ENCODE results near the gene C10orf88. TPM values are rescaled to one million over a fixed set of nuclear protein-coding genes. Genes with fewer than 3 reads are reported as not detected.
"Not testable (repeated sequence)": the region's sequence is repeated elsewhere in the genome, so short reads cannot be mapped to it uniquely, and the experiment has no call there.

C10orf88 gene
- total RNA-seq, 1 donor from 2014 or later, result 8.8 TPM

GRCh38 chr10:122957474-122957873 lies 3.4 kb upstream of the C10orf88 start:
- peak; percentile 7 for DNase-seq

DNA sequence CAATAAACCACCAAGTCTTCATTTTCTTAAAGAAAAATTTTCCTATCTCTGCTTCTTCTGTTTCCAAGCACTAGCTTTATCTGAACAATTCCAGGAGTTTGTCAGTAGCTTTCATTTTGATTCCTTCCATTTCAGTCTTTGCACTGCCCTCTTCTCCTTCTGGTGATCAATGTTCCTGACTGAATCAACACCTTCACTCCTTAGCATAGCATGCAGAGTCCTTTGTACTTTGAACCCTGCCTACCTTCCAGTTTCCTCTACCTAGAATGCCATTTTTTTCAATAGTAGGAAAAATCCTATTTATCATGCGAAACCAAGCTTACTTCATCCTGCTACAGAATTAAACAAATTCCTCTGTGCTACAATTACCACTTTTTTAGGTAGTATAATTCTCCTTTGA lies 1.9 kb upstream of the C10orf88 start:
- DNase-seq, result no peak

DNA sequence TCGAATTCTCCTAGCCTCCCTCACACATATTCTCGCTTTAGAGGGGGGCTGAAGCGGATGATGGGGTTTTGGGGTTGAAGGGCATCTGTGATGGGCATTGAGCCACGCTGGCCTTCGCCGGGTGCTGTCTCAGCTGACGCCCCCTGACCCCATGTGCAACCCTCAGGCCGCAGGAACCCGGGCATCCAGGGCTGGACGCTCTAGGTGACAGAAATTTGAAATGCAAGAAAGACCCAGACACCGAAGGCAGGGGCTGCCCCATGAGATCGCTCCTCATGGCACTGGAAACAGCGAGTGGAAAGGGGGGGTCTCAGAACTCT lies 664 bp upstream of the C10orf88 start:
- DNase-seq, result no peak

GRCh38 chr10:122949296-122949695 lies 4.7 kb downstream of the C10orf88 start:
- DNase-seq, result peak; percentile 2

DNA sequence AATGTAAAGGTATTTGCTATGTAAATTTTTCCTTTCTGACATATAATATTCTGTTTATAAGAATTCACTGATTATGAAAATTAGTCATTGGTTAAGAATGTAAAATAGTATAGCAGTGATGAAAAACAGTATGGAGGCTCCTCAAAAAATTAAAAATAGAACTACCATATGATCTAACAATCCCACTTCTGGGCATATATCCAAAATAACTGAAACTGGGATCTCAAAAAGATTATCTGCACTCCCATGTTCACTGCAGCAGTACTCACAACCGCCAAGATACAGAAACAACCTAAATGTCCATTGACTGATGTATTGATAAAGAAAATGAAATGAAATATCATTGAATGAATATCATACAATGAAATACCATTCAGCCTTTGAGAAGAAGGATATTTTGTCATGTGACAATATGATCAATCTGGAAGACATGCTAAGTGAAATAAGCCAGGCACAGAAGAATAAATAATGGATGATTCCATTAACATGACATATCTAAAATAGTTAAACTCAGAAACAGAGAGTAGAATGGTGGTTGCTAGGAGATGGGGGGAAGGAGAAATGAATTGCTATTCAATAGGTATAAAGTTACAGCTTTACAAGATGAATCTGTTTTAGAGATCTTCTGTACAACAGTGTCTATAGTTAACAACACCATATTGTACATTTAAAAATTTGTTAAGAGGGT lies 14.0 kb downstream of the C10orf88 start:
- DNase-seq, result peak; percentile 21

GRCh38 chr10:122939133-122939855 lies 14.7 kb downstream of the C10orf88 start:
- DNase-seq, result no peak

GRCh38 chr10:122931088-122931906 lies 22.7 kb downstream of the C10orf88 start:
- DNase-seq, result no peak

DNA sequence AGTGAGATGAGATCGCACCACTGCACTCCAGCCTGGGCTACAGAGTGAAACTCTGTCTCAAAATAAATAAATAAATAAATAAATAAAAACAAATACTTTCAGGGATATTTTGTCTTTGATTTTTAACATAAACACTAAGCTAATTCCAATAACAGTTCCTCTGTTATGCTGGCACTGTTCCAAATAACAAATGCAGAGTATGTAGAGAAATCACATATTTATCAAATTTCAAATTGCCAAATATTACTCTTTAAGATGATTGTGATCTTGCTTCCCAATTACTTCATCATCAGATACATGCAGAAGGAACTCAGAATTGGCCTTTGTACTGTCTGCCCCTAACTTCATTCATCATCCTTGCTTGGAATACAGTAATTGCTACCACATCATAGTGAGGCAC lies 23.9 kb downstream of the C10orf88 start:
- DNase-seq, result no peak

DNA sequence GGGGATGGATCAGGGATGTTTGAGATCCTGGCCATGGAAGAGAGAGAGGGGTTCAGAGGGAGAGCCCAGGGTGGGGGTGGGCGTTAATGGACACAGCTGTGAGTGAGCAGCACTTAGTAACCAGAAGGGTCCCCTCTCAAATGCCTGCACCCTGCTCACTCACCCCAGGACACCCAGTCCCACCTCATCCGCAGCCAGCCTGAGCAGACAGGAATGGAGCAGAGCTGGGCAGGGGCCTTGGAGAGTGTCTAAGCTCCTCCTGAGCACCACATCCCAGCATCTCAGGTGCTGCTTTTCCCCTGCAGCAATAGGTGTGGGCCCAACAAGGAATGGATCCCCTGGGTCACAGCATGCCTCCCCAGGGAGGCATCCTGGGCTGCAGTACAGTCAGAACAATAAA lies 38.3 kb downstream of the C10orf88 start:
- no peak for DNase-seq

DNA sequence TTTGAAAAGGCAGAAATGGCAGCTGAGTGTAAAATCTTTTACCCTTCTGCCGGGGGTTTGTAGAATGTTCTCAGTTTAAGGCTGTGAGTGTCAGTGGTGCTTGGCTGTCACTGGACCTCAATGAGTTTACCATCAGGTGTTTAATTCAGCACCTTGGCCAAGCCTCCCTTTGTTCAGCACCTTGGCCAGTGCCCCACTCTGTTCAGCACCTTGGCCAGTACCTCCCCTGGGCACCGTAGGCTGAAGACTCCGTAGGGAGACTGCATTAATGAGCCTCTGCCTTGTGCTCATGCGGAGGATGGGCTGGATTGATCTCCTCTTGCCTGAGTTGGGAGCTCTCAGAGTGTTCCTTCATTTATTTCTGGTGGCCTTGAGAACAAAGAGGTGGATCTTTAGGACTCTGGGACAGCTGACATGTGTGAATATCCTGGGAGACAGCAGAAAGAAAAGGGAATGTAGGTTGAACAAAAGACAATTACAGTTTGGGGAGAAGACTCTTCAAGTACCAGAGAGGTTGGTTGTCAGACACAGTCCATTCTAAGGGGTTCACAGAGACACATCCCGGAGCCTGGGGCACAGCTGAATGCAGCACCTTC lies 42.0 kb downstream of the C10orf88 start:
- DNase-seq, result peak; percentile 74

- no peak for DNase-seq
These were observed 43.7 kb downstream of the C10orf88 start, which contains the start of gene FAM24A for GRCh38 chr10:122910310-122910709. FAM24A (plus strand) TSS chr10:122910610; CDS start chr10:122911635, 1,025 bp downstream.

- DNase-seq, result not testable (repeated sequence)
These were observed 50.2 kb downstream of the C10orf88 start for GRCh38 chr10:122903861-122904260.

GRCh38 chr10:122894261-122894944 lies 59.6 kb downstream of the C10orf88 start:
- no peak for DNase-seq

GRCh38 chr10:122884166-122884565 lies 69.9 kb downstream of the C10orf88 start:
- DNase-seq, result no peak

GRCh38 chr10:122882766-122883165 lies 71.3 kb downstream of the C10orf88 start:
- DNase-seq, result peak; percentile 15

Other genes with a start within 250 kb of the C10orf88 start
- gene CUZD1, start 108.4 kb downstream of the C10orf88 start, total RNA-seq, result 0.34 and 0.51 TPM in 2 replicates
- gene FAM24B, start 74.6 kb downstream of the C10orf88 start, total RNA-seq, result 2.2 and 5.1 TPM in 2 replicates
- gene FAM24A, start 43.6 kb downstream of the C10orf88 start, total RNA-seq, result not detected in 2 replicates
- gene PSTK, start 26.2 kb upstream of the C10orf88 start, total RNA-seq, result 1.7 and 3.2 TPM in 2 replicates
- gene IKZF5, start 54.6 kb upstream of the C10orf88 start, total RNA-seq, result 2.9 and 4.5 TPM in 2 replicates
- 3.7 and 7.5 TPM in 2 replicates for gene ACADSB, start 54.8 kb upstream of the C10orf88 start, total RNA-seq
- gene HMX3, start 181.7 kb upstream of the C10orf88 start, total RNA-seq, result not detected in 2 replicates
- gene HMX2, start 193.9 kb upstream of the C10orf88 start, total RNA-seq, result not detected in 2 replicates
- gene BUB3, start 200.2 kb upstream of the C10orf88 start, total RNA-seq, result 157 and 216 TPM in 2 replicates

Data from dermis blood vessel endothelial cell (primary cell).